Subcutaneous abdominal adipose tissue (tissue), 5 donors: Measurements from ENCODE around the gene CNGA3.

Experiments
- H3K27ac ChIP-seq: one replicate; pipeline ENCODE4 v1.7.0; 2013; ENCODE audit warnings: low read depth, mild to moderate bottlenecking, inconsistent platforms, low read length, moderate library complexity
- H3K27me3 ChIP-seq, 5 donors: one replicate each; pipeline ENCODE4 v1.7.0; 2013; ENCODE audit warnings: low read length in 5 of 5, inconsistent platforms in 1 of 5; ENCODE audit not compliant: control insufficient read depth in 5 of 5, insufficient read depth in 4 of 5
- H3K36me3 ChIP-seq, 5 donors: one replicate each; pipeline ENCODE4 v1.7.0; 2013; ENCODE audit warnings: low read length in 5 of 5; ENCODE audit not compliant: control insufficient read depth in 5 of 5, insufficient read depth in 5 of 5
- H3K4me1 ChIP-seq, 5 donors: one replicate each; pipeline ENCODE4 v1.7.0; 2013; ENCODE audit warnings: low read length in 5 of 5, mild to moderate bottlenecking in 3 of 5, moderate library complexity in 1 of 5; ENCODE audit not compliant: control insufficient read depth in 5 of 5, insufficient read depth in 5 of 5
- H3K4me3 ChIP-seq, 5 donors: one replicate each; pipeline ENCODE4 v1.7.0; 2013; ENCODE audit warnings: low read length in 5 of 5, low read depth in 1 of 5
- H3K9ac ChIP-seq, 5 donors: one replicate each; pipeline ENCODE4 v1.7.0; 2013; ENCODE audit warnings: low read length in 5 of 5, mild to moderate bottlenecking in 4 of 5, moderate library complexity in 3 of 5
- H3K9me3 ChIP-seq, 5 donors: one replicate each; pipeline ENCODE4 v1.7.0; 2013; ENCODE audit warnings: low read length in 5 of 5; ENCODE audit not compliant: control insufficient read depth in 5 of 5
- donor health status: healthy.
- donor health status: healthy.
- donor health status: healthy.
- donor health status: healthy.
- donor health status: healthy.

The CNGA3 gene

DNA sequence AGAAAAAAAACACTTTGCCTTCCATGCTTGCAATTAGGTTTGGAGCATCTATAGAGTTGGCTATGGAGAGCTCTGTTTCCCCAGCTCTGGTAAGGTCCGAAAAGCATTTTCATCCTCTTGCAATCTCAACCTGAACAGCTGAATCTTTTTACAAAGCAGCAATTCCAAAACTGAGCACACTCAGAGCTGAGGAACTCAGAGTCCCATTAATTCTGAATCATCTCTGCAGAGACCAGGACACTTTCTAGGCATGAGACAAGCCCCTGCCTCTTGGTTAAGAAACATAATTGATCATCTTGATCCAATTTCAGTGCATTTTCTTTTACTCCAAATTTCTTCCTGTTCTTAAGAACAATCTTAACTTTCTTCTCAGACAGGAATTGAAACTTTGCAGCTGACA lies 4.2 kb downstream of the CNGA3 start:
- H3K27me3 ChIP-seq: peaks cover 24 to 45% (median 39%) of the 10 kb centered on the region in 5 donors
- no peaks in the 10 kb centered on the region for H3K36me3 ChIP-seq
- no peak overlapping the region for H3K4me3 ChIP-seq
- H3K9me3 ChIP-seq: peaks cover 0 to 4% (median 2%) of the 10 kb centered on the region in 5 donors
- H3K4me1 ChIP-seq: peaks cover 0 to 15% (median 8%) of the 10 kb centered on the region in 5 donors
- H3K27ac ChIP-seq: no peak overlapping the region
- H3K9ac ChIP-seq: no peak overlapping the region

GRCh38 chr2:98355881-98356280 lies 9.6 kb downstream of the CNGA3 start:
- Histone ChIP-seq H3K9ac (no peak overlapping the region), H3K9me3 (peaks cover 0 to 4% (median 2%) of the 10 kb centered on the region in 5 donors), H3K27me3 (peaks cover 0 to 3% (median 0%) of the 10 kb centered on the region in 5 donors), H3K4me3 (no peak overlapping the region), H3K36me3 (no peaks in the 10 kb centered on the region), H3K27ac (no peak overlapping the region), H3K4me1 (no peaks in the 10 kb centered on the region)

- Histone ChIP-seq H3K4me3 (no peak overlapping the region), H3K9me3 (peaks cover 0 to 4% (median 2%) of the 10 kb centered on the region in 5 donors), H3K9ac (no peak overlapping the region), H3K27ac (no peak overlapping the region), H3K4me1 (no peaks in the 10 kb centered on the region), H3K36me3 (no peaks in the 10 kb centered on the region), H3K27me3 (peaks cover 0 to 3% (median 0%) of the 10 kb centered on the region in 5 donors)
These were observed 10.5 kb downstream of the CNGA3 start for GRCh38 chr2:98356729-98357128.

GRCh38 chr2:98357849-98358248 lies 11.6 kb downstream of the CNGA3 start:
- Histone ChIP-seq H3K27me3 (peaks cover 0 to 3% (median 0%) of the 10 kb centered on the region in 5 donors), H3K9me3 (peaks cover 0 to 4% (median 2%) of the 10 kb centered on the region in 5 donors), H3K4me3 (no peak overlapping the region), H3K4me1 (no peaks in the 10 kb centered on the region), H3K9ac (no peak overlapping the region), H3K27ac (no peak overlapping the region), H3K36me3 (no peaks in the 10 kb centered on the region)

GRCh38 chr2:98359986-98360385 lies 13.7 kb downstream of the CNGA3 start:
- H3K4me1 ChIP-seq: no peaks in the 10 kb centered on the region
- no peak overlapping the region for H3K27ac ChIP-seq
- H3K9ac ChIP-seq: no peak overlapping the region
- H3K36me3 ChIP-seq: no peaks in the 10 kb centered on the region
- H3K4me3 ChIP-seq: no peak overlapping the region
- no peaks in the 10 kb centered on the region for H3K9me3 ChIP-seq
- H3K27me3 ChIP-seq: peaks cover 0 to 3% (median 0%) of the 10 kb centered on the region in 5 donors

- peaks cover 0 to 12% (median 6%) of the 10 kb centered on the region in 5 donors for H3K27me3 ChIP-seq
- peaks cover 0 to 12% (median 8%) of the 10 kb centered on the region in 5 donors for H3K9me3 ChIP-seq
- no peak overlapping the region for H3K27ac ChIP-seq
- H3K36me3 ChIP-seq: no peaks in the 10 kb centered on the region
- no peak overlapping the region for H3K4me3 ChIP-seq
- no peaks in the 10 kb centered on the region for H3K4me1 ChIP-seq
- H3K9ac ChIP-seq: no peak overlapping the region
These were observed 21.5 kb downstream of the CNGA3 start for GRCh38 chr2:98367721-98368120.

DNA sequence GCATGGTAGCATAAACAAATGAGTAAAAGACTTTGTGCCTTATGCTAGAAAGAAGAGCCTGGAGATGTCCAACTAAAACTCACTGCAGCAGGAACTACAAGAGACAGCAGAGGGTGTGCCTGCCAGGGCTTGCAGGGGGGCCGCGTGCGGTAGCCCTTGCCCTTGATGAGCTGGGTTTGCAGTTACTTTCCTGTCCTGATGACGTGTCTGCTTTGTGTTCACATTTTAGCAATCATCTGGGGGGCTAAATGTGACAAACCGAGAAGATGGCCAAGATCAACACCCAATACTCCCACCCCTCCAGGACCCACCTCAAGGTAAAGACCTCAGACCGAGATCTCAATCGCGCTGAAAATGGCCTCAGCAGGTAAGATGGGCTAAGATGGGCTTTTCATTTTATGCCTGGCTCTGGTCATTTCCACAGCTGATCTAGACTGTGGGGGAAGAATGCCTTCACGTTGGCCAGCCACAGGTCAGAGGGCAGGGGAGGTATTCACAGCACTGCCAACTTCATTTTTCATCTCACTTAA lies 23.5 kb downstream of the CNGA3 start:
- H3K4me1 ChIP-seq: no peaks in the 10 kb centered on the region
- no peak overlapping the region for H3K27ac ChIP-seq
- H3K4me3 ChIP-seq: no peak overlapping the region
- H3K9me3 ChIP-seq: peaks cover 0 to 12% (median 8%) of the 10 kb centered on the region in 5 donors
- H3K9ac ChIP-seq: no peak overlapping the region
- H3K27me3 ChIP-seq: peaks cover 0 to 12% (median 7%) of the 10 kb centered on the region in 5 donors
- H3K36me3 ChIP-seq: no peaks in the 10 kb centered on the region

- Histone ChIP-seq H3K27ac (no peak overlapping the region), H3K4me1 (no peaks in the 10 kb centered on the region), H3K36me3 (no peaks in the 10 kb centered on the region), H3K4me3 (no peak overlapping the region), H3K9me3 (peaks cover 0 to 12% (median 8%) of the 10 kb centered on the region in 5 donors), H3K27me3 (peaks cover 0 to 17% (median 12%) of the 10 kb centered on the region in 5 donors), H3K9ac (no peak overlapping the region)
These were observed 25.9 kb downstream of the CNGA3 start for GRCh38 chr2:98372121-98372520.

GRCh38 chr2:98372579-98372978 lies 26.3 kb downstream of the CNGA3 start:
- H3K9ac ChIP-seq: no peak overlapping the region
- no peak overlapping the region for H3K4me3 ChIP-seq
- no peaks in the 10 kb centered on the region for H3K4me1 ChIP-seq
- no peak overlapping the region for H3K27ac ChIP-seq
- H3K36me3 ChIP-seq: no peaks in the 10 kb centered on the region
- H3K9me3 ChIP-seq: peaks cover 0 to 11% (median 7%) of the 10 kb centered on the region in 5 donors
- peaks cover 0 to 21% (median 12%) of the 10 kb centered on the region in 5 donors for H3K27me3 ChIP-seq

DNA sequence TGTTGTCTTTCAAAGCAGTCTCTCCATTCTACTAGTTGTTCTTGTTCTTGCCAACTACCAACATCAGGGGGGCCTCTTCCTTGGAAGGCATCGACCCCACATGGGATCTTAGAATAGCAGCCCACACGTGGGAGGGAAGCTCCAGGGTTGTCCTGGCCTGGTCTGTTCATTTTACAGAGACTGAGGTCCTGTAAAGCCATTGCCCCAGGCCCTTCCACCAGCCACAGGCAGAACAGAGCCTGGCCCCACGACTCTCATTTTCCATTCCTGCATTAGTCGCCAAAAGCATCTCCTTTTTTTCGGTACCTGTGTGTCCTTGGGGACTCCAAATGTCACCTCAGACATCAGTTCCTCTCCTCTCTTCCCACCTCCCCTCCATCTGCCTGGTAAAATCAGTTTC lies 28.0 kb downstream of the CNGA3 start:
- Histone ChIP-seq H3K4me1 (peaks cover 0 to 7% (median 0%) of the 10 kb centered on the region in 5 donors), H3K9ac (no peak overlapping the region), H3K36me3 (no peaks in the 10 kb centered on the region), H3K27me3 (peaks cover 0 to 21% (median 15%) of the 10 kb centered on the region in 5 donors), H3K4me3 (no peak overlapping the region), H3K9me3 (no peaks in the 10 kb centered on the region), H3K27ac (no peak overlapping the region)
